A549 (cell line): Measurements from ENCODE around the gene ZBTB16. TPM values are rescaled to one million over a fixed set of nuclear protein-coding genes. Genes with fewer than 3 reads are reported as not detected.

Experiments
- ATAC-seq, 2 experiments: fragments of 200-7000 bp in 1 of 2; fragments of >200 bp in 1 of 2; cut with Nextera tagmentation in 1 of 2; cut with Tn5 transposase in 1 of 2; 3 replicates each; pipeline versions ENCODE4 v1.8.0 to v1.9.1; 2018 to 2020; ENCODE audit warnings: mild to moderate bottlenecking in 1 of 2, moderate library complexity in 1 of 2
- CTCF ChIA-PET: fragments of 300-600 bp; sonication (Branson Sonifier 250); formaldehyde crosslinking; extraction: SDS; loops from one replicate; lab custom pipeline; 2021; ENCODE audit warnings: antibody characterized with exemption, inconsistent platforms; lab: Yijun Ruan, JAX
- POLR2A ChIA-PET: fragments of 350-600 bp; formaldehyde crosslinking; extraction: SDS; loops from one replicate; lab custom pipeline; 2021; ENCODE audit warnings: antibody characterized with exemption, inconsistent platforms; lab: Yijun Ruan, JAX
- DNase-seq, 2 experiments: peaks; one replicate each; pipeline versions ENCODE4 v3.0.0 to v3.0.0-alpha.2; 2011 to 2016; ENCODE audit warnings: low read depth in 1 of 2, low spot score in 1 of 2
- FAIRE-seq: peaks from 2 replicates; lab custom pipeline; 2011; peaks lifted over from hg19 to GRCh38; lab: Jason Lieb, UNC
- H3K27ac ChIP-seq, 2 experiments: fragments of >200 bp; sonication (Bioruptor Twin); formaldehyde crosslinking; 3 replicates each; pipeline ENCODE4 v1.5.1; 2016 to 2017
- H3K4me1 ChIP-seq: fragments of >200 bp; sonication (Bioruptor Twin); formaldehyde crosslinking; 3 replicates; pipeline ENCODE4 v1.6.1; 2016
- H3K4me2 ChIP-seq: fragments of >200 bp; sonication (Bioruptor Twin); formaldehyde crosslinking; 3 replicates; pipeline ENCODE4 v1.6.1; 2016
- H3K4me3 ChIP-seq: fragments of >200 bp; sonication (Bioruptor Twin); formaldehyde crosslinking; 3 replicates; pipeline ENCODE4 v1.5.1; 2016
- H3K9me3 ChIP-seq: fragments of >200 bp; sonication (Bioruptor Twin); formaldehyde crosslinking; 3 replicates; pipeline ENCODE4 v1.6.1; 2016
- CEBPB ChIP-seq, 2 experiments: fragments of >200 bp in 1 of 2; sonication (Bioruptor Twin) in 1 of 2; formaldehyde crosslinking in 1 of 2; IDR thresholded peaks; 2 replicates each; pipeline ENCODE4 v1.6.1; 2012 to 2016
- ESRRA ChIP-seq: fragments of 150-350 bp; IDR thresholded peaks from 2 replicates; pipeline ENCODE4 v1.6.1; 2014; ENCODE audit warnings: mild to moderate bottlenecking, low read length, borderline replicate concordance
- FOSB ChIP-seq: fragments of 250-450 bp; sonication (Bioruptor Pico); IDR thresholded peaks from 2 replicates; pipeline ENCODE4 v1.5.0; 2020; ENCODE audit warnings: mild to moderate bottlenecking, moderate library complexity
- FOSL2 ChIP-seq, 2 experiments: fragments of 450-650 bp in 1 of 2; fragments of >200 bp in 1 of 2; sonication (Bioruptor Twin) in 1 of 2; formaldehyde crosslinking; IDR thresholded peaks; 2 replicates each; pipeline versions ENCODE4 v1.5.0 to v1.6.1; 2016 to 2020; ENCODE audit warnings: mild to moderate bottlenecking in 1 of 2, moderate library complexity in 1 of 2
- FOXS1 ChIP-seq: fragments of 250-450 bp; sonication (Bioruptor Pico); IDR thresholded peaks from 2 replicates; pipeline ENCODE4 v1.5.0; 2020; ENCODE audit warnings: mild to moderate bottlenecking, moderate library complexity
- GATA3 ChIP-seq: IDR thresholded peaks from 2 replicates; pipeline ENCODE4 v1.6.1; 2012; ENCODE audit warnings: borderline replicate concordance
- HDAC2 ChIP-seq: fragments of 200-600 bp; sonication (generic); IDR thresholded peaks from 2 replicates; pipeline ENCODE4 v1.6.1; 2016
- HEYL ChIP-seq: fragments of 250-450 bp; sonication (Bioruptor Pico); IDR thresholded peaks from 2 replicates; pipeline ENCODE4 v1.8.0; 2021; ENCODE audit warnings: mild to moderate bottlenecking, moderate library complexity
- HOXB13 ChIP-seq: fragments of 250-450 bp; sonication (Bioruptor Pico); IDR thresholded peaks from 2 replicates; pipeline ENCODE4 v1.5.0; 2020; ENCODE audit warnings: low read depth, mild to moderate bottlenecking, moderate library complexity
- JUN ChIP-seq, 2 experiments: fragments of >200 bp; sonication (Bioruptor Twin); formaldehyde crosslinking; IDR thresholded peaks; 2 replicates in 1 of 2; 3 replicates in 1 of 2; pipeline ENCODE4 v1.6.1; 2016 to 2017
- JUNB ChIP-seq: fragments of >200 bp; sonication (Bioruptor Twin); formaldehyde crosslinking; IDR thresholded peaks from 2 replicates; pipeline ENCODE4 v1.6.1; 2016
- KDM1A ChIP-seq: fragments of 200-600 bp; sonication (generic); IDR thresholded peaks from 2 replicates; pipeline ENCODE4 v1.6.1; 2016; ENCODE audit warnings: low read depth, mild to moderate bottlenecking
- MAZ ChIP-seq: fragments of 150-350 bp; IDR thresholded peaks from 2 replicates; pipeline ENCODE4 v1.6.1; 2014; ENCODE audit warnings: antibody characterized with exemption, low read depth, low read length, borderline replicate concordance
- NFE2L2 ChIP-seq: fragments of 150-350 bp; conservative IDR thresholded peaks from 2 replicates; pipeline ENCODE4 v1.6.1; 2014; ENCODE audit warnings: low read length
- NR3C1 ChIP-seq: fragments of >200 bp; sonication (Bioruptor Twin); formaldehyde crosslinking; IDR thresholded peaks from 3 replicates; pipeline ENCODE4 v1.6.1; 2017
- RCOR1 ChIP-seq: fragments of 150-350 bp; IDR thresholded peaks from 2 replicates; pipeline ENCODE4 v1.6.1; 2014; ENCODE audit warnings: antibody characterized with exemption, low read length, low read depth
- SMC3 ChIP-seq: fragments of >200 bp; sonication (Bioruptor Twin); formaldehyde crosslinking; IDR thresholded peaks from 3 replicates; pipeline ENCODE4 v1.6.1; 2018; ENCODE audit warnings: inconsistent platforms
- ZC3H11A ChIP-seq: fragments of 450-650 bp; IDR thresholded peaks from 2 replicates; pipeline ENCODE4 v1.6.1; 2014; ENCODE audit warnings: antibody characterized with exemption, mild to moderate bottlenecking
- ZFP36 ChIP-seq: fragments of 450-650 bp; IDR thresholded peaks from 2 replicates; pipeline ENCODE4 v1.6.1; 2014; ENCODE audit warnings: borderline replicate concordance; ENCODE audit not compliant: partially characterized antibody
- ZNF302 ChIP-seq: fragments of 250-450 bp; sonication (Bioruptor Pico); IDR thresholded peaks from 2 replicates; pipeline ENCODE4 v1.9.0; 2021; ENCODE audit warnings: inconsistent platforms, mild to moderate bottlenecking, moderate library complexity
- ZSCAN20 ChIP-seq: fragments of 250-450 bp; sonication (Bioruptor Pico); IDR thresholded peaks from 2 replicates; pipeline ENCODE4 v1.8.0; 2022; ENCODE audit warnings: mild to moderate bottlenecking, moderate library complexity
- WGBS: methylation state at CpG from one replicate; pipeline ENCODE4 v1.1.6; 2017; ENCODE audit errors: missing lambda C conversion rate; 5-methylcytosine and 5-hydroxymethylcytosine counted together
- polyA plus RNA-seq, 4 experiments: library from polyadenylated mRNA; depleted of rRNA in 3 of 4; stranded (reverse); fragments of >200 nt; fragmentation: RNase III in 1 of 4; extraction: RNeasy Plus Mini Kit Qiagen cat#74134 plus additional on column Dnase treatment in 1 of 4; gene quantifications; 2 replicates in 3 of 4; 3 replicates in 1 of 4; pipeline ENCODE4 v1.2.3, GENCODE V29; 2011 to 2017
- TF ChIP-seq, protein P1 (sequence below): fragments of 450-650 bp; IDR thresholded peaks from 2 replicates; pipeline ENCODE4 v1.6.1; 2014; ENCODE audit warnings: antibody characterized with exemption
- TF ChIP-seq, protein P2 (sequence below): fragments of >200 bp; sonication (Bioruptor Twin); formaldehyde crosslinking; IDR thresholded peaks from 2 replicates; pipeline ENCODE4 v1.6.1; 2016
- TF ChIP-seq, protein P3 (sequence below): fragments of 250-450 bp; sonication (Bioruptor Pico); IDR thresholded peaks from 2 replicates; pipeline ENCODE4 v1.5.0; 2021; ENCODE audit warnings: mild to moderate bottlenecking, moderate library complexity, borderline replicate concordance
- TF ChIP-seq, protein P4 (sequence below): IDR thresholded peaks from 2 replicates; pipeline ENCODE4 v1.6.1; 2012
- TF ChIP-seq, protein P5 (sequence below): fragments of 150-350 bp; IDR thresholded peaks from 2 replicates; pipeline ENCODE4 v1.6.1; 2014; ENCODE audit warnings: low read depth, mild to moderate bottlenecking, low read length

Gene ZBTB16
- polyA plus RNA-seq, 2 of the 4 experiments (the other 2 are of a cell fraction), result not detected

GRCh38 chr11:114232400-114233059 lies 173.0 kb downstream of the ZBTB16 start:
- TF ChIP-seq ZSCAN20, result no peak
- no peak for TF ChIP-seq HEYL (CRISPR knock-in tag)
- TF ChIP-seq JUNB, result no peak
- TF ChIP-seq HOXB13 (CRISPR knock-in tag), result no peak
- no peak for TF ChIP-seq MAZ
- TF ChIP-seq, protein P1, sequence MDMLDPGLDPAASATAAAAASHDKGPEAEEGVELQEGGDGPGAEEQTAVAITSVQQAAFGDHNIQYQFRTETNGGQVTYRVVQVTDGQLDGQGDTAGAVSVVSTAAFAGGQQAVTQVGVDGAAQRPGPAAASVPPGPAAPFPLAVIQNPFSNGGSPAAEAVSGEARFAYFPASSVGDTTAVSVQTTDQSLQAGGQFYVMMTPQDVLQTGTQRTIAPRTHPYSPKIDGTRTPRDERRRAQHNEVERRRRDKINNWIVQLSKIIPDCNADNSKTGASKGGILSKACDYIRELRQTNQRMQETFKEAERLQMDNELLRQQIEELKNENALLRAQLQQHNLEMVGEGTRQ, result no peak
- TF ChIP-seq, protein P2, sequence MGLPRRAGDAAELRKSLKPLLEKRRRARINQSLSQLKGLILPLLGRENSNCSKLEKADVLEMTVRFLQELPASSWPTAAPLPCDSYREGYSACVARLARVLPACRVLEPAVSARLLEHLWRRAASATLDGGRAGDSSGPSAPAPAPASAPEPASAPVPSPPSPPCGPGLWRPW, result no peak
- TF ChIP-seq, protein P3, sequence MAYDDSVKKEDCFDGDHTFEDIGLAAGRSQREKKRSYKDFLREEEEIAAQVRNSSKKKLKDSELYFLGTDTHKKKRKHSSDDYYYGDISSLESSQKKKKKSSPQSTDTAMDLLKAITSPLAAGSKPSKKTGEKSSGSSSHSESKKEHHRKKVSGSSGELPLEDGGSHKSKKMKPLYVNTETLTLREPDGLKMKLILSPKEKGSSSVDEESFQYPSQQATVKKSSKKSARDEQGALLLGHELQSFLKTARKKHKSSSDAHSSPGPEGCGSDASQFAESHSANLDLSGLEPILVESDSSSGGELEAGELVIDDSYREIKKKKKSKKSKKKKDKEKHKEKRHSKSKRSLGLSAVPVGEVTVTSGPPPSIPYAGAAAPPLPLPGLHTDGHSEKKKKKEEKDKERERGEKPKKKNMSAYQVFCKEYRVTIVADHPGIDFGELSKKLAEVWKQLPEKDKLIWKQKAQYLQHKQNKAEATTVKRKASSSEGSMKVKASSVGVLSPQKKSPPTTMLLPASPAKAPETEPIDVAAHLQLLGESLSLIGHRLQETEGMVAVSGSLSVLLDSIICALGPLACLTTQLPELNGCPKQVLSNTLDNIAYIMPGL, result no peak
- no peak for TF ChIP-seq GATA3
- no peak for TF ChIP-seq FOSB (CRISPR knock-in tag)
- no peak for TF ChIP-seq FOSL2 (IDR thresholded peaks at IDR 0.05)
- TF ChIP-seq FOSL2 (CRISPR knock-in tag; IDR thresholded peaks at IDR 0.05), result no peak
- TF ChIP-seq ZC3H11A, result no peak
- no peak for TF ChIP-seq JUN (IDR thresholded peaks at IDR 0.05)
- TF ChIP-seq KDM1A, result no peak
- DNase-seq, result no peak
- Histone ChIP-seq H3K4me3 (no peak overlapping the region), H3K4me1 (no peaks in the 10 kb centered on the region), H3K27ac (no peak overlapping the region), H3K9me3 (no peaks in the 10 kb centered on the region), H3K4me2 (no peak overlapping the region)
- no peak for FAIRE-seq
- ChIA-PET POLR2A (no interaction called here), CTCF (interaction anchor here (0.7 to 1.8 kb wide), 2 partner anchors 28 to 237 kb away, joined by 3 to 4 read pairs; no protein-coding TSS in a partner anchor)
- ATAC-seq, result no peak; a peak in 1 of 6 replicates
- 41% methylated on average over 9 of the region's 18 CpGs for WGBS

GRCh38 chr11:114233755-114234154 lies 174.2 kb downstream of the ZBTB16 start:
- Histone ChIP-seq H3K4me3 (no peak overlapping the region), H3K4me2 (no peak overlapping the region), H3K9me3 (no peaks in the 10 kb centered on the region), H3K4me1 (no peaks in the 10 kb centered on the region), H3K27ac (no peak overlapping the region)
- ATAC-seq (no peak), DNase-seq (no peak), FAIRE-seq (no peak)
- ChIA-PET CTCF (no interaction called here), POLR2A (no interaction called here)
- TF ChIP-seq JUNB (no peak), HDAC2 (no peak), RCOR1 (no peak), ZFP36 (no peak), FOXS1 (CRISPR knock-in tag) (no peak), CEBPB (IDR thresholded peaks at IDR 0.05) (no peak), FOSL2 (IDR thresholded peaks at IDR 0.05) (no peak), FOSL2 (CRISPR knock-in tag; IDR thresholded peaks at IDR 0.05) (no peak), ZC3H11A (no peak), SMC3 (no peak), ZSCAN20 (no peak), ESRRA (no peak), NR3C1 (no peak), NFE2L2 (no peak), JUN (IDR thresholded peaks at IDR 0.05) (no peak), ZNF302 (CRISPR knock-in tag) (no peak)
- TF ChIP-seq, protein P1, result no peak
- TF ChIP-seq, protein P4, sequence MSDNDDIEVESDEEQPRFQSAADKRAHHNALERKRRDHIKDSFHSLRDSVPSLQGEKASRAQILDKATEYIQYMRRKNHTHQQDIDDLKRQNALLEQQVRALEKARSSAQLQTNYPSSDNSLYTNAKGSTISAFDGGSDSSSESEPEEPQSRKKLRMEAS, result no peak
- TF ChIP-seq, protein P5, sequence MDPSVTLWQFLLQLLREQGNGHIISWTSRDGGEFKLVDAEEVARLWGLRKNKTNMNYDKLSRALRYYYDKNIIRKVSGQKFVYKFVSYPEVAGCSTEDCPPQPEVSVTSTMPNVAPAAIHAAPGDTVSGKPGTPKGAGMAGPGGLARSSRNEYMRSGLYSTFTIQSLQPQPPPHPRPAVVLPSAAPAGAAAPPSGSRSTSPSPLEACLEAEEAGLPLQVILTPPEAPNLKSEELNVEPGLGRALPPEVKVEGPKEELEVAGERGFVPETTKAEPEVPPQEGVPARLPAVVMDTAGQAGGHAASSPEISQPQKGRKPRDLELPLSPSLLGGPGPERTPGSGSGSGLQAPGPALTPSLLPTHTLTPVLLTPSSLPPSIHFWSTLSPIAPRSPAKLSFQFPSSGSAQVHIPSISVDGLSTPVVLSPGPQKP, result no peak
- WGBS, result 42% methylated on average over 5 of the region's 6 CpGs
